ENCODE data around the gene TMEM131. TPM values are rescaled to one million over a fixed set of nuclear protein-coding genes. Genes with fewer than 3 reads are reported as not detected.

TMEM131 gene
- total RNA-seq, 1 donor from 2014 or later, result 59.4 TPM

DNA sequence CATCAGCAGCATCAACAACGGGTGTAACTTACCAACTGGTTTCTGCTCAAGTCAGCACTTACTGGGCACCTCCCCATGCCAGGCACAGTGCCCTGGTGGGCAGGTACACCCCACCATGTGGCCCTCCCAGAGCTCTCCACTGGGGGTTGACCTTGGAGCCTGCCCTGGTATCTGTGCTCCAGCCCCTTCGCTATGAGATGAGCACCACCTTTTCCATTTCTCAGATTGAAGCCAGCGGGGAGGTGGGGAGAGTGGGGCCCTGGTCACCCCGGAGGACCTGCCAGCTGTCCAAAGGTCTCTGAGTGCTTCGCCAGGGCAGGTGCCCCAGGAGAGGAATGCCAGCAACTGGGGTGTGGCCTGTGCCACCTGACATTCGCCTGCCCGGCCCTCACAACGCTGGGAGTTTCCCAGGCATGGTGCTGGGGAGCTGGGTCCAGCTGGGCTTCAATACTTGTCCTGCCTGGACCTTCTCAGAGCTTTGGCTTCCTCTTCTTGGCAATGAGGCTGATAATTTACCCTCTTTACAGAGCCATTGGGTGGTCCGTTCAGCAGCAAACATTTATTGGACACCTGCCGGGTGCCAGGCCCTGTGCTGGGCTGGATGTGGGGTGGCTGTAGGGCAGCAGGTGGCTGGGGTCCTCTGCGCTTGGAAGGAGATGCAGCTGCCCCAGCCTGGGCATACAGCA lies 288.2 kb downstream of the TMEM131 start:
- DNase-seq (ENCODE audit: low spot score), result no peak

DNA sequence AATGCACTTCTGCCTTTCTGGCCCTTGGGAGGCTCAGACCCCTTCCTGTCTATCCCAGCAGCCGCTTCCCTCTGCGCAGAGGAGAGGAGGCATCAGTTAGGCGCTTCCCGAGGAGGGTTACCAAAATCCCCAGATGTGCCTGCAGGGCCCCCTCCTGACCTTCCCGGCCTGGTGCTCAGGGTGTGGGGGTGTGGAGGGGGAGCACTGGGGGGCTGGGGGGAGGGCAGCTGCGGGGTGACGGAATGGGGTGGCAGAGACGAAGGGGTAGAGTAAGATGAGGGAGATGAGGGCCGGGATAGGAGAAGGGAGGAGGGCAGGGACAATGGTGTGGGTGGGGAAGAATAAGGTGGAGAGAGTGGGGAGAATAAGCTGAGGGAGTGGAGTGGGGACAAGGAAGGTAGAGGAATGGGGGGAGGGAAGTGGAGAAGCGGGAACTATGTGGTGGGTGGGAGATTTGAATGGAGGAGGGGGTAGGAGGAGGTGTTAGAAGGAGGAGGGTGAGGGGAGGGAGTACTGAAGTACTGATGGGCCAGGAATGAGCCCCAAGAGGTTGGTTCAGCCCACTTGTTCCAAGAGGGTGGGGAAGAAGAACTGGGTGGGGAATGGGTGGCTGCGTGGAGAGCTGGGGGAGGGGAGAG lies 288.9 kb downstream of the TMEM131 start:
- no peak for DNase-seq (ENCODE audit: low spot score)
- Histone ChIP-seq H3K4me1 (no peaks in the 10 kb centered on the region), H4K20me1 (ENCODE audit: low read depth) (no peaks in the 10 kb centered on the region), H3K27me3 (no peaks in the 10 kb centered on the region), H3K36me3 (no peaks in the 10 kb centered on the region), H2AFZ (replicated peaks) (no peak overlapping the region), H3K4me2 (no peak overlapping the region), H3K79me2 (ENCODE audit: low read depth) (no peaks in the 10 kb centered on the region), H3K9ac (no peak overlapping the region), H3K4me3 (no peak overlapping the region), H3K27ac (no peak overlapping the region), H3K9me3 (ENCODE audit: low read depth) (no peaks in the 10 kb centered on the region), H3F3A (ENCODE audit: low read depth) (no peaks in the 10 kb centered on the region)
- TF ChIP-seq EZH2phosphoT487 (IDR thresholded peaks at IDR 0.05), result no peak
- Mint-ChIP-seq H3K36me3 (peaks cover 1% of the 10 kb centered on the region), H3K9me3 (no peaks in the 10 kb centered on the region), H3K27me3 (ENCODE audit: insufficient read depth, low read depth) (peaks cover 8% of the 10 kb centered on the region), H3K27ac (no peak overlapping the region), H3K4me1 (peaks cover 15% of the 10 kb centered on the region), H3K4me3 (no peak overlapping the region)

More for the DNA sequence above, 288.2 kb downstream of the TMEM131 start:
- Histone ChIP-seq H2AFZ (replicated peaks) (no peak overlapping the region), H3K27ac (no peak overlapping the region), H3K4me3 (no peak overlapping the region), H3K9me3 (ENCODE audit: low read depth) (no peaks in the 10 kb centered on the region), H3K4me2 (no peak overlapping the region), H3K36me3 (no peaks in the 10 kb centered on the region), H3K4me1 (no peaks in the 10 kb centered on the region), H3F3A (ENCODE audit: low read depth) (no peaks in the 10 kb centered on the region), H3K9ac (no peak overlapping the region), H3K79me2 (ENCODE audit: low read depth) (no peaks in the 10 kb centered on the region), H4K20me1 (ENCODE audit: low read depth) (no peaks in the 10 kb centered on the region), H3K27me3 (no peaks in the 10 kb centered on the region)
- TF ChIP-seq EZH2 (IDR thresholded peaks at IDR 0.05), result no peak
- no peak for TF ChIP-seq EZH2phosphoT487 (IDR thresholded peaks at IDR 0.05)
- no peak for TF ChIP-seq CTCF (IDR thresholded peaks at IDR 0.05)
- Mint-ChIP-seq H3K27ac (no peak overlapping the region), H3K36me3 (peaks cover 1% of the 10 kb centered on the region), H3K4me1 (peaks cover 12% of the 10 kb centered on the region), H3K9me3 (no peaks in the 10 kb centered on the region), H3K4me3 (no peak overlapping the region), H3K27me3 (ENCODE audit: insufficient read depth, low read depth) (peaks cover 8% of the 10 kb centered on the region)

Small RNA genes lying within 50 kb of the gene (small RNA-seq; reads per million reads assigned to genes)
- gene HMGN1P36 (not detected), gene RNU7-96P (not detected)

Other genes with a start within 250 kb of the TMEM131 start
- gene VWA3B, start 91.2 kb upstream of the TMEM131 start, total RNA-seq (ENCODE audit: low replicate concordance), result not detected in 2 replicates